ENCODE data around the gene DERA.

GRCh38 chr12:15966426-15966825, 55.3 kb downstream of the DERA start:
- TF ChIP-seq CTCF (IDR thresholded peaks at IDR 0.05) (no peak), POLR2A (IDR thresholded peaks at IDR 0.05) (no peak), EP300 (IDR thresholded peaks at IDR 0.05) (no peak)

Data from tibial nerve (tissue), 4 donors.